Endothelial cell of umbilical vein (primary cell): Measurements from ENCODE around the gene LMO4. TPM values are rescaled to one million over a fixed set of nuclear protein-coding genes. Genes with fewer than 3 reads are reported as not detected.

Experiments
- BruUV-seq: library from RNA; stranded (reverse); fragments of 400-500 nt; replicated peaks from 2 replicates; lab custom pipeline; 2021; lab: Mats Ljungman, UMichigan
- CTCF ChIA-PET: fragments of 300-600, 350-600 bp; sonication (Branson Sonifier 250); formaldehyde crosslinking; loops from one replicate; lab custom pipeline; 2021; ENCODE audit warnings: antibody characterized with exemption, inconsistent platforms; lab: Charles Lee
- POLR2A ChIA-PET: fragments of 300-600, 350-600 bp; sonication (Branson Sonifier 250); formaldehyde crosslinking; loops from one replicate; lab custom pipeline; 2021; ENCODE audit warnings: antibody characterized with exemption, inconsistent platforms; lab: Charles Lee
- DNase-seq: peaks from one replicate; pipeline ENCODE4 v3.0.0-alpha.2; 2011; ENCODE audit warnings: low read depth, low spot score
- FAIRE-seq: peaks from 2 replicates; lab custom pipeline; 2011; peaks lifted over from hg19 to GRCh38; lab: Jason Lieb, UNC
- H2AFZ ChIP-seq: 2 replicates; pipeline ENCODE4 v1.6.0; 2012; ENCODE audit warnings: low read depth, low read length, control low read depth, inconsistent platforms
- H3K27ac ChIP-seq: 2 replicates; pipeline ENCODE4 v1.5.1; 2011; ENCODE audit warnings: low read depth, mild to moderate bottlenecking, control low read depth, low read length, moderate library complexity; ENCODE audit not compliant: insufficient read depth
- H3K27me3 ChIP-seq, 2 experiments: 2 replicates each; pipeline versions ENCODE4 v1.6.0 to v1.6.1; 2011; ENCODE audit warnings: low read length in 2 of 2, mixed read lengths in 1 of 2; ENCODE audit not compliant: control insufficient read depth in 2 of 2, insufficient read depth in 2 of 2
- H3K36me3 ChIP-seq, 2 experiments: 2 replicates in 1 of 2; 3 replicates in 1 of 2; pipeline ENCODE4 v1.5.1; 2011; ENCODE audit warnings: low read length in 2 of 2, mild to moderate bottlenecking in 1 of 2, moderate library complexity in 1 of 2; ENCODE audit not compliant: control insufficient read depth in 2 of 2, insufficient read depth in 2 of 2; ENCODE audit errors: extremely low read depth in 1 of 2
- H3K4me1 ChIP-seq: 3 replicates; pipeline ENCODE4 v1.5.1; 2011; ENCODE audit warnings: mild to moderate bottlenecking, low read length; ENCODE audit not compliant: control insufficient read depth, insufficient read depth; ENCODE audit errors: extremely low read depth
- H3K4me2 ChIP-seq: 2 replicates; pipeline ENCODE4 v1.6.1; 2011; ENCODE audit warnings: low read length, control low read depth, mixed read lengths; ENCODE audit not compliant: insufficient read depth
- H3K4me3 ChIP-seq, 3 experiments: fragments of 200-600 bp in 1 of 3; sonication (generic), shearing (Covaris generic) in 1 of 3; replicated peaks in 1 of 3; 2 replicates each; pipeline ENCODE4 v1.5.1; 2011 to 2016; ENCODE audit warnings: control low read depth in 3 of 3, low read length in 3 of 3, mild to moderate bottlenecking in 2 of 3, inconsistent platforms in 1 of 3, low read depth in 1 of 3, moderate library complexity in 1 of 3; ENCODE audit not compliant: insufficient read depth in 1 of 3
- H3K79me2 ChIP-seq: 2 replicates; pipeline ENCODE4 v1.6.0; 2012; ENCODE audit warnings: low read length, inconsistent platforms; ENCODE audit not compliant: control insufficient read depth, insufficient read depth
- H3K9ac ChIP-seq: replicated peaks from 2 replicates; pipeline ENCODE3; 2011; ENCODE audit warnings: low read length, control low read depth; ENCODE audit not compliant: insufficient read depth; ENCODE audit errors: extremely low read depth
- H3K9me1 ChIP-seq: replicated peaks from 3 replicates; pipeline ENCODE4 v1.6.0; 2011; ENCODE audit warnings: mild to moderate bottlenecking, low read length; ENCODE audit not compliant: control insufficient read depth, insufficient read depth; ENCODE audit errors: extremely low read depth
- H3K9me3 ChIP-seq: replicated peaks from 2 replicates; pipeline ENCODE4 v1.5.1; 2012; ENCODE audit warnings: low read length, inconsistent platforms; ENCODE audit not compliant: control insufficient read depth, insufficient read depth
- H4K20me1 ChIP-seq: replicated peaks from 2 replicates; pipeline ENCODE3; 2011; ENCODE audit warnings: mild to moderate bottlenecking, low read length; ENCODE audit not compliant: control insufficient read depth, insufficient read depth; ENCODE audit errors: extremely low read depth
- CTCF ChIP-seq, 2 donors: IDR thresholded peaks; 1 replicate in 1 of 2; 2 replicates in 1 of 2; pipeline ENCODE4 v1.5.1; 2011; ENCODE audit warnings: low read length in 2 of 2, mild to moderate bottlenecking in 2 of 2, moderate library complexity in 2 of 2, control low read depth in 1 of 2, inconsistent platforms in 1 of 2, low read depth in 1 of 2; ENCODE audit not compliant: insufficient read depth in 1 of 2; ENCODE audit errors: extremely low read depth in 1 of 2
- EZH2 ChIP-seq: IDR thresholded peaks from 2 replicates; pipeline ENCODE4 v1.6.1; 2012; ENCODE audit warnings: borderline replicate concordance, low read depth, mild to moderate bottlenecking, moderate library complexity, low read length, inconsistent platforms; ENCODE audit not compliant: severe bottlenecking
- FOS ChIP-seq: IDR thresholded peaks from 2 replicates; pipeline ENCODE4 v1.6.1; 2011; ENCODE audit warnings: mild to moderate bottlenecking, low read length, moderate library complexity, borderline replicate concordance; ENCODE audit not compliant: insufficient read depth
- GATA2 ChIP-seq: IDR thresholded peaks from 2 replicates; pipeline ENCODE4 v1.7.0; 2011; ENCODE audit warnings: low read depth, mild to moderate bottlenecking, moderate library complexity, mixed read lengths, low read length; ENCODE audit not compliant: insufficient read length, insufficient read depth
- JUN ChIP-seq: IDR thresholded peaks from 2 replicates; pipeline ENCODE4 v1.6.1; 2011; ENCODE audit warnings: borderline replicate concordance, low read depth; ENCODE audit not compliant: insufficient read length, insufficient read depth
- MAX ChIP-seq: IDR thresholded peaks from 2 replicates; pipeline ENCODE4 v1.6.1; 2011; ENCODE audit not compliant: insufficient read depth, insufficient read length
- MYC ChIP-seq: IDR thresholded peaks from one replicate; pipeline ENCODE4 v1.6.1; 2011; ENCODE audit warnings: mild to moderate bottlenecking, low read depth, low read length
- POLR2A ChIP-seq: IDR thresholded peaks from 2 replicates; pipeline ENCODE4 v1.6.1; 2012; ENCODE audit warnings: low read depth, mild to moderate bottlenecking, control low read depth, low read length
- POLR2AphosphoS5 ChIP-seq: IDR thresholded peaks from 2 replicates; pipeline ENCODE4 v1.6.1; 2012; ENCODE audit warnings: low read depth, mild to moderate bottlenecking, control low read depth, low read length, moderate library complexity; ENCODE audit not compliant: insufficient read depth
- dilution Hi-C: fragments of 300-500 bp; cut with MboI; formaldehyde crosslinking; loops from one replicate; pipeline ENCODE4 v1.15.0; 2019; ENCODE audit warnings: low sequenced_read_pairs; ENCODE audit not compliant: extremely low pct_ligation_motif_present
- intact Hi-C: fragments of 100-400 bp; cut with micrococcal nuclease; formaldehyde crosslinking; loops from one replicate; pipeline ENCODE4 v1.10.0; 2022
- polyA plus RNA-seq, 4 experiments: library from polyadenylated mRNA; depleted of rRNA in 3 of 4; stranded (reverse) in 3 of 4; unstranded in 1 of 4; fragments of >200 nt; gene quantifications; 2 replicates each; pipeline versions ENCODE4 v1.2.1 to v1.2.3, GENCODE V29; 2011 to 2012; ENCODE audit warnings: missing spikeins in 1 of 4
- total RNA-seq: library from RNA; stranded (reverse); gene quantifications from 2 replicates; pipeline ENCODE4 v1.2.3, GENCODE V29; 2021

LMO4 gene
- total and polyA plus RNA-seq, 2 donors (not counting 3 experiments of a cell fraction or from before 2014, with no cell fraction given), result 24.8 to 36.6 TPM

GRCh38 chr1:87333692-87334347, 5.1 kb downstream of the LMO4 start:
- no peak overlapping the region for H3K4me3 ChIP-seq
- no peak overlapping the region for H3K27ac ChIP-seq
- no peaks in the 10 kb centered on the region for H3K27me3 ChIP-seq
- peaks cover 31% of the 10 kb centered on the region for H3K79me2 ChIP-seq
- peaks cover 20% of the 10 kb centered on the region for H3K4me1 ChIP-seq
- no peaks in the 10 kb centered on the region for H3K36me3 ChIP-seq
- H3K9ac ChIP-seq, result no peak overlapping the region
- no TSS peak for BruUV-seq
- CTCF ChIA-PET, result interaction anchor here (0.7 to 2.9 kb wide), 4 partner anchors 9 to 620 kb away, joined by 3 to 27 read pairs (median 6); no protein-coding TSS in a partner anchor
- H4K20me1 ChIP-seq, result no peaks in the 10 kb centered on the region
- no peak for DNase-seq
- POLR2A ChIA-PET, result no interaction called here
- H3K9me3 ChIP-seq, result no peaks in the 10 kb centered on the region
- H3K4me2 ChIP-seq, result peak overlapping the region; percentile 87
- no peak for FAIRE-seq
- dilution Hi-C loops, result no loop called here
- TF ChIP-seq FOS, result no peak
- TF ChIP-seq EZH2, result no peak
- no peak for TF ChIP-seq MYC
- TF ChIP-seq POLR2AphosphoS5, result no peak
- TF ChIP-seq MAX, result no peak
- no peak for TF ChIP-seq JUN
- no peak for TF ChIP-seq POLR2A
- TF ChIP-seq GATA2, result no peak
- TF ChIP-seq CTCF (IDR thresholded peaks at IDR 0.05; ENCODE audit: extremely low read depth in 1 of 2, insufficient read depth in 1 of 2, low read depth in 1 of 2, low read length in 2 of 2), result no peak
- intact Hi-C loops, result loop anchor here (2.0 to 10.0 kb wide), 2 partner anchors 59 to 1551 kb away; no protein-coding TSS in a partner anchor
- H3K9me1 ChIP-seq, result no peaks in the 10 kb centered on the region
- no peak overlapping the region for H2AFZ ChIP-seq
